M059J (cell line): ENCODE data around the gene KCNG2. TPM values are rescaled to one million over a fixed set of nuclear protein-coding genes. Genes with fewer than 3 reads are reported as not detected.
A peak's percentile ranks its signal among the peaks of the same experiment; 100 is the strongest.

Source experiments
- DNase-seq: peaks from one replicate; pipeline ENCODE4 v3.0.0-alpha.2; 2012; ENCODE audit warnings: low read depth
- total RNA-seq: library from RNA; depleted of rRNA; stranded (reverse); fragments of >200 nt; shearing (Covaris generic); gene quantifications from 2 replicates; pipeline ENCODE4 v1.2.3, GENCODE V29; 2014

KCNG2 gene
- total RNA-seq, 1 experiment from 2014 or later = not detected

- DNase-seq = no peak
Measured at GRCh38 chr18:79924814-79925731, 127.3 kb downstream of the KCNG2 start.

GRCh38 chr18:79926306-79926705 lies 128.6 kb downstream of the KCNG2 start:
- DNase-seq = no peak

GRCh38 chr18:79926715-79927606 lies 129.2 kb downstream of the KCNG2 start:
- DNase-seq = no peak

- DNase-seq = no peak
Measured at GRCh38 chr18:79927607-79928562, 130.1 kb downstream of the KCNG2 start.

- DNase-seq = no peak
Measured at GRCh38 chr18:79928563-79928960, 130.8 kb downstream of the KCNG2 start.

- peak; percentile 10 for DNase-seq
Measured at GRCh38 chr18:79930020-79930642, 132.4 kb downstream of the KCNG2 start.

GRCh38 chr18:79931475-79931874 lies 133.7 kb downstream of the KCNG2 start:
- no peak for DNase-seq

GRCh38 chr18:79932907-79933306 lies 135.2 kb downstream of the KCNG2 start:
- DNase-seq = peak; percentile 9

- no peak for DNase-seq
Measured at GRCh38 chr18:79933765-79934164, 136.0 kb downstream of the KCNG2 start.

GRCh38 chr18:79934311-79935097 lies 136.8 kb downstream of the KCNG2 start:
- DNase-seq = no peak

- no peak for DNase-seq
Measured at GRCh38 chr18:79935098-79935480, 137.4 kb downstream of the KCNG2 start.

GRCh38 chr18:79935499-79935898 lies 137.8 kb downstream of the KCNG2 start:
- no peak for DNase-seq

- DNase-seq = no peak
Measured at GRCh38 chr18:79935925-79936324, 138.2 kb downstream of the KCNG2 start.

GRCh38 chr18:79936641-79937040 lies 138.9 kb downstream of the KCNG2 start:
- DNase-seq = no peak

- no peak for DNase-seq
Measured at GRCh38 chr18:79937103-79937860, 139.5 kb downstream of the KCNG2 start.

- DNase-seq = no peak
Measured at GRCh38 chr18:79938196-79938595, 140.5 kb downstream of the KCNG2 start.

- no peak for DNase-seq
Measured at GRCh38 chr18:79939096-79939495, 141.4 kb downstream of the KCNG2 start.

GRCh38 chr18:79940126-79940813 lies 142.5 kb downstream of the KCNG2 start:
- DNase-seq = no peak
